ENCODE results near the gene MYO1H.
A peak's percentile ranks its signal among the peaks of the same experiment; 100 is the strongest.
"Not testable (repeated sequence)": the region's sequence is repeated elsewhere in the genome, so short reads cannot be mapped to it uniquely, and the experiment has no call there.

The MYO1H gene

DNA sequence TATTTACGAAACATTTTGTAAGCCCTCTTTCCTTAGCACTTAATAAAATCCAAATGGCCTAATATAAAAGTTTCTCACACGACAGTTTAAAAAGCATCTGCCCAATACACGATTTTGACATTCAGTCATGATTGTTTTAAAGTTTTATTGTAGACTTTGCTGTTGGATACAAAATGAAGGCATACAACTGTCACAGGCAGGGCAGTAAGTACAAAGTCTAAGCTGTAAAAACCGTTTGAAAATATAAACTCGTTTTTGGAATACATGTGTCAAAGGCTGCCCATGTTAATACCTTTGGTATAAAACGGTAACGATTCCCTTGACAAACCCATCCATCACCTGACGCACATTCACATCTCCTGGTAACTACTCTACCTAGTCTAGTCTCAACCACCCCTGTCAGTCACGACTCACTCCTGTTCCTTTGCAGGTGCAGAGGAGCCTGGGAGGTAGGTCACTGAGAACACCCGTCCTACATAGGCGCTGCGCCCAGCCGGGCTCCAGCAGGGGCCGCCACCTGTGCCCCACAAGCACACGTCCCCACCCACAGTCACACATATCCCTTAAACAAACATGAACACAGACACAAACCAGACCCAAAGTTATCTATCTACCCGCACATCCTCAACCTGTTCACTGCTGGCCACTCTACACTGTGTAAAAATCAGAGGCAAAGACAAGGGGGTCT, 102.3 kb downstream of the MYO1H start:
- DNase-seq (ENCODE audit: low spot score) = no peak

DNA sequence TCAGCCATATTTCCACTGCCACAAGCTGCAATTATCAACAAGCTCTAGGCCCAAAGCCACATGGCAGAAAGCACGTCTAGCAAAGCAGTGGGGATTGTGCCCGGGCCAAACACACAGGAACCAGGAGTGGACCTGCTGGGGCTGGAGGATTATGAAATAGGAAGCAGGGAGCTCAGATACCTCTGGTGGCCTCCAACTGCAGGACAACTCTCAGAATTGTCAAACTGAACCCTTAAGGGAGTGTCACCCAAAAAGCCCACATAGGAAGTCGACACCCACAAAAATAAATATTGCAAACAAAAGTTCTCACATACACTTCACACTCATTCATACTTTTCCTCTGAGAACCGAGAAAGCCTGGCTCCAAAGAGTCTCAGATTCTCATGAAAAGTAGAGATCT, 103.3 kb downstream of the MYO1H start:
- DNase-seq (ENCODE audit: low spot score) = no peak

DNA sequence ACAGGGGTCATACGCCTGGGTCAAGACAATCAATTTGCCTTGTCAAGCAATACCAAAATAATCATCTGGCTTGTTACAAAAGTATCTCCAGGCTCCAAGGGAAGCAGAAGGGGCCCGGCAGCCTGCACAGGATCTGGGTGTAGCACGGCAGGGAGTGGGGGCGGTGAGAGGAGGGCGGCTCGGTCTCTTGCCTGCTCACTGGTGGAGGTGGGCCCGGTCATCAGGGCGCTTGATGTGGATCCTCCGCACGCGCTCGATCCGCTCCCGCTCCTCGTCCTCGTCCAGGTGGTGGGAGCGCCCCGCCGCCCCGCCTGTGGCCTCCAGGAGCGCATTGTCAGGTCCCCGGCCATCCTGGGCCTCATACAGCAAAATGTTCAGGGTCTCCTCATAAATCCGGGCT, 103.7 kb downstream of the MYO1H start:
- no peak for DNase-seq (ENCODE audit: low spot score)

DNA sequence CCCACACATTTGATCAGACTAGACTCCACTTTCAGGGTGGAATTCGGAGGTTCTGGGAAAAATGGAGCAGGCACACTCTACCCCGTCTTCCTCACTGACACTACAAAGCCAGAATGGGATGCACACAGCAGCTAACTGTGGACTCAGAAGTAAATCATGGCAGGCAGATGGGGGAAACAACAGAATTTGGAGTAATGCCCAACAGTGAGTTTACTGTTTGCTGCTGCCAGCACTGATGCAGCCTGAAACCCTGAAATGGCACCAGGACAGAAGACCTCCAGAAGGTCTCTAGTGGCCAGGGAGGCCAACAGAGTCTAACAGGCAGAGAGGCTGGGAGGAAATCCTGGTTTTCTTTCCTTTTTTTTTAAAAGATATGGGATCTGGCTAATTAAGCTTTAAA, 104.8 kb downstream of the MYO1H start:
- no peak for DNase-seq (ENCODE audit: low spot score)

DNA sequence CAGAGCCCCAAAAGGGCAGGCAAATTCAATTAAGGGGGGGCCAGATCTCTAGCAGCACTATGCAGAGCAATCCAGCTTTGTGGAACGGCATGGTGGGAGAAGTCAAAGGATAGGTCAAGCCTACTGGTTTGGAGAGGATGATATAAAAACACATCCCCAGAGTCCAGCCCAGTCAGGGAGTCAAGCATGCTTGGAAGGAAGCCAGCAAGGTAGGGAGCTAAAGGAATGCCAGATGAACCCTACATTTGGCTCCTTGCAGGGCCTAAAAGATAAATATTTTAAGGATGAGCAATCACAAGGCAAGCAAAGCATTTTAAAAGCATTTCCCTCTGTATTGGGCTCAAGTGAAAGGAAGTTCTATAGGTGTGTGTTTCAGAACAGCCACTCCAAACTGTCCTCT, 108.0 kb downstream of the MYO1H start:
- no peak for DNase-seq (ENCODE audit: low spot score)

- no peak for DNase-seq (ENCODE audit: low spot score)
Measured at GRCh38 chr12:109458086-109458485, 110.4 kb downstream of the MYO1H start.

GRCh38 chr12:109458771-109459208, 111.1 kb downstream of the MYO1H start:
- no peak for DNase-seq (ENCODE audit: low spot score)

DNA sequence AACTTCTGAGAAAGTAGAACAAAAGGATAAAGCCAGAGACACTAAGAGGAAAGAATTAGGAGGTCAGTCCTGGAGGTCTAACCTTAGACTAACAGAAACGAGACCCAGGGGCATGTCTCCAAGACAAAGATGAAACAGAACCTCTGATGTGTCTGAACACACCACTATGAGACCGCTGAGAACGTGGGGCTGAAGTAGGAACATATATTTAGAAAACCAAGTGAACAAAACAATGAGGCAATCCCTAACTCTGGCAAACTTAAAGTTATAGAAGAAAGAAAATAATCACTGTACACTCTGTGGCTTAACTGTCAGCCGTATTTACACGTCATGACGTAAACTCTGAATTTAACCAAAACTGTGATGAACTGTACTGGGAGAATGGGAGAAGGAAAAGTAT, 111.5 kb downstream of the MYO1H start:
- DNase-seq (ENCODE audit: low spot score) = no peak

- no peak for DNase-seq (ENCODE audit: low spot score)
Measured at GRCh38 chr12:109460538-109460937, 112.8 kb downstream of the MYO1H start.

DNA sequence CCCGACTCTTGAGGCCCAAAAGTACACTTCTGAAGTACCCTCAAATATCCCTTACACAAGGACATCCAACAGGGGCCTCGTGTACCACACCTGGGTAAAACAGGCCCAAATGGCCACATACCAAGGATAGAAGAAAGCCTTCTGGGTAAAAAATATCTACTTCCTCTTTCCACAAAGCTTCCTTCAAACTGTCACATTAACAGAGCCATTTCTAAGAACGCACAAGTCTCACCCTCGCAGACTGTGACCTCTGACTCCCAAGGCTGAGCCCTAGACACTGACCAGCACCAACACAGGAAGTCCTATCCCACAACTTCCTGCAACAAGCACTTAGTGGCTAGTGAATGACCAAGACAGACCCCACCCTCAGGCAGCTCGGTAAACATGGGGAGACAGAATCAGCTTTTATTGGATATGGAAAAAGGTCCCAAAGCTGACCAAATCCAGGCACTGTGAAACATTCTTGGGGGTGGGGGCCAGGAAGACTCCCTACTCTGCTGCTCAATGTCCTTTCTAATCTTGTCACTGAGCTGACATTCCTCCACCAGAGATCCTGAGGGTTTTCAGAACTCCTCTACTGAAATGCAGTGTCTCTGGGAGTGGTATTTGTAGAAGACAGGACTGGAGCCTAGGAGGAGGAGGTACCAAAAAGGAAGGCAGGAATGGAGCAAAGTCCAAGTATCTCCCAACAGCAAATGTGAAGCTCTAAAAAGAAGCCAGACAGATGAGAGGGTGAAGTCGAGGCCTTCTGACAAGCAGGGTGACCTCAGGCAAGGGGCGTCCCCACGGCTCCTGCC, 113.5 kb downstream of the MYO1H start:
- peak; percentile 88 for DNase-seq (ENCODE audit: low spot score)

- DNase-seq (ENCODE audit: low spot score) = peak; percentile 67
Measured at GRCh38 chr12:109461846-109462756, 114.4 kb downstream of the MYO1H start.

GRCh38 chr12:109462868-109463692, 115.4 kb downstream of the MYO1H start:
- peak; percentile 89 for DNase-seq (ENCODE audit: low spot score)

DNA sequence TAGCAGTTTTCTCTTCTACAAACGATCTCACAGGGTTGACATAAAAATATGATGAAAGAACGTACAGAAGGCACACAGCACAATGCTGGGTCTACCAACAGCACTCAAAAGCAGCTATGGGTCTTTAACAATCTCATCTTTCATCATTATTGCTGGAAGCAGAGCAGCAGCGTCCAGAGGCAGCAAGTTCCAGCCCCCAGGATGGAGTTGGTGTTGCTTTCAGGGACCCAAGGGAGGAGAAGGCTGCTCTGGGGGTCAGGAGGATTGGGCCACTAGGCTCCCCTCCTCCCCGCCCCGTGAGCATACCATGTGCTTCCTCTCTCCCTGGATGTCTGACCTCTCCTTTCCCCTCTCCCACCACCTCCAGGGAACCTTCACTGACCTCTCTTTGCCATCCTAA, 116.1 kb downstream of the MYO1H start:
- no peak for DNase-seq (ENCODE audit: low spot score)

DNA sequence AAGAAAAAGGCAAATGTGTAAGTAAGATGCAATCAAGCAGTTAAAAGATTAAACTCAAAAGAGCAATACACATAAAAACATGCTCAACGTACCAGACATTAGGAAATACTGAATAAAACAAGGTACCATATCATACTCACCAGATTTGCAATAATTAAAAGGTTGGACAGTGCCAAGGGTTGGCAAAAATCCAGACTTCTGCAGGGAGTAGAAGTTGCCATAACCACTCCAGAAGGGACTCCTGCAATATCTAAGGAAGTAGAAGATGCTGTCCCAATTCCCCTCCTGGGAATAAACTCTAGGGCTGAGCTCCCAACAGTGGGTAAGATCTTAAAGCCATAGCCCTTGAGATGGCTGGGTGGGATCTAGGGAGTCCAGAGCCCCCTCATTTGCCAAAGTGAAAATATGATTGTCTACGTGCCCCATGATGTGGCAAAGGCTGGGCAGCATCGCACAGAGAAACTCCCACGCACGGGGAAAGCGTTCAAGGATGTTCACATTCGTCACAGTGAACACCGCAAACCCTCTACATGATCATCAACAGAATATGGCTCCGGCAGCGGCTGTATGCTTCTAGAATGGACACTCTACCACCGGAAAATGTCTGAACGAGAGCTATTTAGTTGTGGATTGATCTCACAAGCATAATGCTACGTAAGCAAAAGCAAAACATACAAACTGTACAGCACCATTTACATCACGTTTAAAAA, 117.1 kb downstream of the MYO1H start:
- DNase-seq (ENCODE audit: low spot score) = no peak

GRCh38 chr12:109466305-109466704, 118.6 kb downstream of the MYO1H start:
- no peak for DNase-seq (ENCODE audit: low spot score)

- no peak for DNase-seq (ENCODE audit: low spot score)
Measured at GRCh38 chr12:109466821-109467220, 119.1 kb downstream of the MYO1H start.

- DNase-seq (ENCODE audit: low spot score) = no peak
Measured at GRCh38 chr12:109467978-109468676, 120.4 kb downstream of the MYO1H start.

DNA sequence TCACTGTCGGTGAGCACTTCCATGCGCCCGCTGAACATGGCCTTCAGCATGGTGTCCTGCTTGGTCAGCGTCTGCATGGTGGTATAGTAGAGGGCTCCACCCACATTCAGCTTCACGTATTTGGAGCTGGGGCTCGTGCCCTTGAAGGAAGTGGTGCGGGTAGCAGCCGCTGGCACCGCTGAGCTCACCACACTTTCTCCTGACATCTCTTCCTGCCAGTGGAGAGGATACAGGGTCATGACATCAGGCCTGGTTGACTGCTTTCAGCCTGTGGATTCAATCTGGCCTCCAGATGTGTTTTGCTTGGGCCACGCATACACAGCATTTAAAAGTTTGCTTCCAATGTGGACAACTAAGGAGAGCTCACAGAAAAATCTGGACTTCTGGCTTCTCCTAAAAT, 121.8 kb downstream of the MYO1H start:
- no peak for DNase-seq (ENCODE audit: low spot score)

DNA sequence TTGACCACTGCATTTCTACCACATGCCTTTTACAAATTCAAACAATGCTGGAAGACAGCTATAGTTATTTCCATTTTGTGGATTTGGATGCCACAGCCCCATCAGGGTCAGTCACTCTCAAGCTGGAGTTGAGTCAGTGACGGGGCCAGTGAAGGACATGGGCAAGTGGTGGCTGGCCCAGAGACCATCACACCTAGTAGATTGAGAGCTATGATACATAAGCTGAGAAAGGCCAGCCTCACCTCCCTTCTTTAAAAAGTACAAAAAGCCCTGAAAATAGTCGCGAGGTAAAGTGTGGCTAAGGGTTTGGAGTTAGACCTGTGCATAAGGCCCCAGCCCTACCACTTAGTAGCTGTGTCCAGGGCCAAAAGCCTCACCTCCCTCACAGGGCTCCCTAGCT, 125.3 kb downstream of the MYO1H start:
- DNase-seq (ENCODE audit: low spot score) = no peak

DNA sequence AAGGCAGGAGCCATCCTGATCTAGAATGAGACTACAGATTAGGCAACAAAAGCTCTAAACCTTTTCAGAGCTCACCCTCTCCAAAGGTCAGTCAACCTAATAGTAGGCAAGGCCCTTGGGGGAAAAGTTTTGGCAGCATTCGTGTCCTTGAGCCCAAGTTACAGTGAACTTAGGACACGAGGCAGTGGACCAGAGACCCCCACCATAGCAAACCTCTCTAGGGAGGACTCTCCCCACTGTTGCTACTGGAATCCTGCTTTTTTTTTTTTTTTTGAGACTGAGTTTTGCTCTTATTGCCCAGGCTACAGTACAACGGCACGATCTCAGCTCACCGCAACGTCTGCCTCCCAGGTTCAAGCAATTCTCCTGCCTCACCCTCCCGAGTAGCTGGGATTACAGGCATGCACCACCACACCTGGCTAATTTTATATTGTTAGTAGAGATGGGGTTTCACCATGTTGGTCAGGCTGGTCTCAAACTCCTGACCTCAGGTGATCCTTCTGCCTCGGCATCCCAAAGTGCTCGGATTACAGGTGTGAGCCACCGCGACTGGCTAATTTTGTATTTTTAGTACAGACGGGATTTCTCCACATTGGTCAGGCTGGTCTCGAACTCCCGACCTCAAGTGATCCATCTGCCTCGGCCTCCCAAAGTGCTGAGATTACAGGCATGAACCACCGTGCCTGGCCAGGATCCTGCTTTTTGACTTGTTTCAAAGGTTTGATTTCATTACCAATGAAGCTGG, 126.0 kb downstream of the MYO1H start:
- DNase-seq (ENCODE audit: low spot score) = not testable (repeated sequence)

Data from kidney capillary endothelial cell (primary cell).